HG02973 (cell line): ENCODE measurements around the gene KRTAP1-5.
"Not testable (repeated sequence)": the region's sequence is repeated elsewhere in the genome, so short reads cannot be mapped to it uniquely, and the experiment has no call there.

Experiments
- ATAC-seq: cut with Tn5 transposase; IDR thresholded peaks from one replicate; pipeline ENCODE4 v1.9.1; 2021; ENCODE audit warnings: moderate library complexity; ENCODE audit not compliant: unreplicated experiment

Gene KRTAP1-5

DNA sequence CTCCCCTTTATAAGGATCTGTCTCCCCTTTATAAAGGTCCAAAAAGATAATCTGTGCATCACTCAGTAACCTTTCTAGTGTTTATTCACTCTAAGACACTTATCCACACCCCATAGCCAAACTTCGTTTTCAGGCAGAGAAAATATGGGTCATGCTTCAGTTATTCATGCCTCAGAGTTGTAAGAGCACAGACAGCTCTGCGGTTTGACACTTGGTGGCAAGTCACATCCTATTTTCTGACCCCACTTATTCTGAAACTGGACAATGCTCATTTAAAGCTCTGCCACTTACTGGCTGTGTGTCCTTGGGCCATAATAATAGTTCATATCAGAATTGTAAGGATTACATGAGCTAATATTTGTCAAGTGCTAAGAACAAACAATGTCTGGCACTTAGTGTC is 22.1 kb upstream of the KRTAP1-5 start:
- no peak for ATAC-seq

DNA sequence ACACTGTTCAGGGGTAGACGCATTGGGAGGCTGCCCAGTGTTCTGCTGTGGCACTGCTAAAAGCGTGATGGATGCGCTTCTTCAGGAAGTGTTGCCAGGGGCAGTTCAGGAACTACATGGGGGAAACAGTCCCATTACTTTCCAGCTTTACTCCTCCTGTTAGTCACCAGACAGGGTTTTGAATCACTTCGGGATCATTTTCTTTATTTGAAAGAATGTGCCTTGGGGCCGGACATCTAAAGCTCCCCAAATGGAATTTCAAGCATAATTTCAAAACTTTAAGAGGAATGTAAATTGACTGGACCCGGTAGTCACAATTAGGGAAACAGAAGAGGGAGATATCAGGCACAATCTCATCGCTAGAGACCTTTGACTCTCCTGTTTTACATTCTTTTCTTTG is 21.4 kb upstream of the KRTAP1-5 start:
- ATAC-seq: no peak

GRCh38 chr17:41046735-41047465 is 19.9 kb upstream of the KRTAP1-5 start, which contains the start of gene KRTAP2-1:
Gene KRTAP2-1, minus strand, starts transcription at chr17:41047316. Its CDS starts 49 bp downstream, at chr17:41047267.
- ATAC-seq: not testable (repeated sequence)

DNA sequence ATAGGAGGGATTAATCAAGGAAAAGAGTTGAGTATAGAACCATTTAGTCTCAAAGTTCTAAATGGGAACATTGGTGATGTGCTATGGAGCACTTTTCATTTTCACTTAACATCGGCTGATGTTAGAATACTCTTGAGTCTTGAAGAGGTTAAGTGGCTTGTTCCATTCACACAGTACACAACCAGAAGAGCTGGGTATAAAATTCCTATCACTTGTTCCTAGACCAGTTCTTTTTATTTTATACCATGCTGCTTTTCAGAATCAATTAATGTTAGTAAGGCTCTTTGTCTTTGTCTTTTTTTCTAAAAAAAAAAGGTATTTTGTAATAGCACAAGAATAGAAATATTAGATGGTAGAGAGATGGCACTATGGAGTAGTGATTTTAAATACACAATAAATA is 15.9 kb upstream of the KRTAP1-5 start:
- no peak for ATAC-seq

DNA sequence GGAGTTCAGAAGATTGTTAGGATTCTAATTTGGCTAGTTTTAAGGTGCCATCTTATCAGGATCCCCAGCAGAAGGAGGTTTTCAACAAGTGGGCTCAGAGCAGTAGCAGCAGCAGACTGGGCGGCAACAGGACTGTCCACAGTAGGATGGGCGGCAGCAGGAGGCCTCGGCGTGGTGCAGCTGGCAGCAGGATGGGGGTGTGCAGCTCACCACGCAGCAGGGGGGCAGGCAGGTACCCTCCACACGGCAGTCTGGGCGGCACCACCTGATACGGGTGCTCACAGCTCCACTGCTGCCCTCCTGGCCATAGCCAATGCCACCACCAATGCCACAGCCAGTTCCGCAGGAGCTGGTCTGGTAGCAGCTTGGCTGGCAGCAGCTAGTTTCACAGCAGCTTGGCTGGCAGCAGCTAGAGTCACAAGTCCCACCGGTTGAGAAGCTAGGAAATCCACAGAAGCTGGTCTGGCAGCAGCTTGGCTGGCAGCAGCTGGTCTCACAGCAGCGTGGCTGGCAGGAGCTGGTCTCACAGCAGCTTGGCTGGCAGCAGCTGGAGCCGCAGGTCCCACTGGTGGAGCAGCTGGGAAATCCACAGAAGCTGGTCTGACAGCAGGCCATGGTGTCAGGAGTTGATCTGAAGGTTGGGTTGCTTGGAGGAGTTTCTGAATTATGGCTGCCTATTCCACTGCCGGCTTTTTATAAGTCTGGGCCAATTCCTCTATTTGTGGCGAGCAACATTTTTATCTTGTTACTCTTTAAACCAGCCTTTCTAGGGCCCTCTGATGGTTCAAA is 14.0 kb upstream of the KRTAP1-5 start, which contains the start of gene KRTAP1-1:
Gene KRTAP1-1 (minus strand): TSS at position 668 of the 789 bp plus-strand sequence. CDS start 53 bp downstream, at position 615.
- ATAC-seq: not testable (repeated sequence)

- no peak for ATAC-seq
Observed at GRCh38 chr17:41037853-41038350, 10.9 kb upstream of the KRTAP1-5 start.

GRCh38 chr17:41034346-41034935 is 7.4 kb upstream of the KRTAP1-5 start, which contains the start of gene KRTAP1-3:
Gene KRTAP1-3, minus strand, starts transcription at chr17:41034874. Its CDS starts 53 bp downstream, at chr17:41034821.
- ATAC-seq: not testable (repeated sequence)

GRCh38 chr17:41029633-41030245 is 2.7 kb upstream of the KRTAP1-5 start, which contains the start of gene KRTAP1-4:
Gene KRTAP1-4, minus strand, starts transcription at chr17:41030195. Its CDS starts 117 bp downstream, at chr17:41030078.
- ATAC-seq: no peak

DNA sequence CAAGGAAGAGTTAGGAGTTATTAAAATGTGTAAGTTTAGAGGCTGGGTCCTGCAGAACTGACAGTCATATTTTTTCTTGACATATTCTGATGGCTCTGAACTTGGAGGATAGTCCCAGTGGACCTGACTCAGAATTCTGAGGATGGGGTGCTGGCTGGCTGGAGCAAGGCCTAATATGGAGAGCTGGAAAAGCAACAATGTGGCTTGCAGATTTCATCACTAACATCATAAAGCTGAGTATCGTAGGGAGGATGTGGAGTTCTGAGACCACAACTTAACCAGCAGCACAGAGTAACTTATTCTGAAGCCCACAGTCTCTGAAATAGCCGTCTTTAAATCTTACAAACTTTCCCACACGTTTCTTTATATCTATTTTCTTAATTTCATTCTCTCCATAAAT is 2.3 kb downstream of the KRTAP1-5 start:
- no peak for ATAC-seq

GRCh38 chr17:41020336-41020735 is 6.7 kb downstream of the KRTAP1-5 start:
- ATAC-seq: no peak

DNA sequence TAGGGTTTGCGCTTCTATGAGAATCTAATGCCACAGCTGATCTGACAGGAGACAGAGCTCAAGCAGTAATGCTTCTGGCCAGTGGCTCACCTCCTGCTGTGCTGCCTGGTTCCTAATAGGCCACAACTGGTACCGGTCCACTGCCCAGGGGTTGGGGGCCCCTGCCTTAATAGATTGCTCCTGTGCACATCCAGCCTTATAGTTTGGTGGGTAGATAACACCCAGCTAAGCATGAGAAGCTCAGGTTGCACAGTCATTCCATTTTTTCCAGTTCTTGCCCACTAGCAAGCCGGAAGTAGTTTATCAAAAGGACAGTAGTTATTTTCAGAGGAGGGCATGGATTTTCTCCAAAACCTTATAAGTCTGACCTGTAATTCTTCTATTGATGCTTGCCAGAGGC is 7.6 kb downstream of the KRTAP1-5 start:
- no peak for ATAC-seq

DNA sequence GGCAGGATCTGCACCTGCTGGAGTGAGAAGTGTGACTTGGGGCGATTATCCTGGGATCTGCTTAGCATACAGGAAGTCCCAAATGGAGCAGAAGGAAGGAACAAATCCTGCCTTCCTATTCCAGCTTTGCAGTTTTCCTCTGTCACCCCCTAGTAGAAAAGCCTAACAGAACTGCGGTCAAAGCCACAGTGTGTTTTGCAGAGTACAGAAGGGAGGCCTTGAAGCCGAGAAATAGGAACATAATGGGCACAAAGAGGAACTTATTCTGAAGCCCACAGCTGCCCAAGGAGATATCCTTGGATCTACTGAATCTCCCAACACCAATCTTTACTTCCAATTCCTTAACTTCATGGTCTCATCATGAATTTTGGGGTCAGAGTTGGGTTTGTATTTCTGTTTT is 8.5 kb downstream of the KRTAP1-5 start:
- no peak for ATAC-seq

GRCh38 chr17:41016578-41017215 is 10.3 kb downstream of the KRTAP1-5 start:
- ATAC-seq: no peak

DNA sequence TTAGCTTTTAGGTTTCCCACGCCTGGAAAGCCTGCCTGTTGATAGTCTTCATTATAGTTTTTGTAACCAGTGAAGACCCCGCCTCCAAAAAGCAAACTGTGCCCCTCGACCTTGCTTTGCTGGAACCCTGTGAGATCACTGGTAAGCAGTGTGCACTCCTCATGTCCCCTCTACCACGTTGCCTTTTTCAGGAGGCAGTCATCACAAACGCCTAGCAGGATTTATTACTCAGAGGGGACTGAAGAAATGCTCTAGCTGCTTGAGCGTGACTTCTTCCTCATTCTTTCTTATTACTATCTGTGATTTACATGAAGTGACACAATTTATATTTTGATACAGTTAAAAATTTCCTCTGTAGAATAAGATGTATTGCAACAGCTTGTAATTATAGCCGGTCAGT is 11.6 kb downstream of the KRTAP1-5 start:
- no peak for ATAC-seq

DNA sequence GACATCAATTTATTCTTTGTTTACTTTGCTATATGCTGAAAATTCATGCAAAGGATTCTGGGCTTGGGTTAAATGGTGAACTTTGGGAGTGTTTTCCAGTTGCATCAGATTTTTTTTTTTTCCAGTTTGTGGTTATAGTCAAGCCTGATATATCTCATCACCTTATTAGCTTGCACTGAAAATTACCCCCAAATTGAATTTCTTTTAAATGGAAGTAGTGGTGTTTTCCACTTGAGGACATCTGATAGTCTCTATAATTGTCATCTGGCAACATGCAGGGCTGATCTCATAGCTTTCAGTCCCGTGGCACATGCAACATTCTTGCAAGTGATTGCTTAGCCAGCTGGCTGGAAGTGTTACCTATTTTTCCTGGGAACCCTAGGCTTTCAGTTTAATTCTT is 13.4 kb downstream of the KRTAP1-5 start:
- ATAC-seq: no peak

GRCh38 chr17:41013181-41013580 is 13.8 kb downstream of the KRTAP1-5 start:
- no peak for ATAC-seq

GRCh38 chr17:41012326-41013120 is 14.5 kb downstream of the KRTAP1-5 start:
- no peak for ATAC-seq

DNA sequence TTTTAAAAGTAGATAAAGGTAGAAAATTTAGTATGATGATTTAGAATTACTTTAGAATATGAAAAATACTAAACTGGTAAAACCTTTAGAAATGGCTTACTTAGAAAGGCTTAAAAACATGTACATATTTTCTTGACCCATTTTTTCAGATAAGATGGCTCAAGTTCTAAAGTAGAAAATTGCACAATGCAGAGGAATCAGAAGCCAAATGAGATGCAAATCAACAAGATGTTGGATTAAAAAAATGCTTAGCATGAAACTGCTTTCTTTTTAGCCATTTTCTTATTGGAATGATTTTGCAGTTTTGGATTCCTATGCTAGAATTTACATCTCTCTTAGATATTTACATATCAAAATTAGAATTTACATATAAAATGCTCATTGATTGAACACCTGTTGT is 16.6 kb downstream of the KRTAP1-5 start:
- ATAC-seq: no peak

- no peak for ATAC-seq
Observed at GRCh38 chr17:41009936-41010335, 17.1 kb downstream of the KRTAP1-5 start.
